HG03378 (cell line): ENCODE data around the gene SAP30BP.
A peak's percentile ranks its signal among the peaks of the same experiment; 100 is the strongest.

Source experiments
- ATAC-seq: cut with Tn5 transposase; IDR thresholded peaks from one replicate; pipeline ENCODE4 v1.9.1; 2021; ENCODE audit warnings: mild to moderate bottlenecking, moderate library complexity; ENCODE audit not compliant: unreplicated experiment

SAP30BP gene

GRCh38 chr17:75646638-75646992 is 20.5 kb upstream of the SAP30BP start:
- no peak for ATAC-seq

GRCh38 chr17:75647061-75647460 is 20.1 kb upstream of the SAP30BP start:
- no peak for ATAC-seq

- ATAC-seq = no peak
Measured at GRCh38 chr17:75647921-75648320, 19.2 kb upstream of the SAP30BP start.

GRCh38 chr17:75649687-75650086 is 17.5 kb upstream of the SAP30BP start:
- no peak for ATAC-seq

- no peak for ATAC-seq
Measured at GRCh38 chr17:75650874-75651273, 16.3 kb upstream of the SAP30BP start.

GRCh38 chr17:75652341-75652740 is 14.8 kb upstream of the SAP30BP start:
- no peak for ATAC-seq

GRCh38 chr17:75652934-75653549 is 14.1 kb upstream of the SAP30BP start:
- ATAC-seq = no peak

- ATAC-seq = no peak
Measured at GRCh38 chr17:75654176-75654575, 13.0 kb upstream of the SAP30BP start.

- no peak for ATAC-seq
Measured at GRCh38 chr17:75658237-75658636, 8.9 kb upstream of the SAP30BP start.

- no peak for ATAC-seq
Measured at GRCh38 chr17:75661531-75661930, 5.6 kb upstream of the SAP30BP start.

- no peak for ATAC-seq
Measured at GRCh38 chr17:75662511-75662910, 4.6 kb upstream of the SAP30BP start.

- ATAC-seq = peak; percentile 53
Measured at GRCh38 chr17:75664099-75664549, 3.0 kb upstream of the SAP30BP start.

GRCh38 chr17:75665981-75666380 is 1.2 kb upstream of the SAP30BP start:
- no peak for ATAC-seq

GRCh38 chr17:75667825-75668224 is 687 bp downstream of the SAP30BP start:
- ATAC-seq = no peak

GRCh38 chr17:75668489-75668888 is 1.4 kb downstream of the SAP30BP start:
- ATAC-seq = no peak

GRCh38 chr17:75670868-75671267 is 3.7 kb downstream of the SAP30BP start:
- no peak for ATAC-seq

GRCh38 chr17:75672011-75672410 is 4.9 kb downstream of the SAP30BP start:
- no peak for ATAC-seq

- ATAC-seq = no peak
Measured at GRCh38 chr17:75673487-75673886, 6.3 kb downstream of the SAP30BP start.

- no peak for ATAC-seq
Measured at GRCh38 chr17:75676461-75676860, 9.3 kb downstream of the SAP30BP start.

GRCh38 chr17:75679706-75680211 is 12.6 kb downstream of the SAP30BP start:
- ATAC-seq = no peak

- no peak for ATAC-seq
Measured at GRCh38 chr17:75680431-75680830, 13.3 kb downstream of the SAP30BP start.

- ATAC-seq = no peak
Measured at GRCh38 chr17:75681289-75681688, 14.2 kb downstream of the SAP30BP start.

GRCh38 chr17:75683583-75683982 is 16.4 kb downstream of the SAP30BP start:
- no peak for ATAC-seq
